ENCODE results near the gene C11orf91. TPM values are rescaled to one million over a fixed set of nuclear protein-coding genes. Genes with fewer than 3 reads are reported as not detected.
"Not testable (repeated sequence)": the region's sequence is repeated elsewhere in the genome, so short reads cannot be mapped to it uniquely, and the experiment has no call there.

C11orf91 gene
- total RNA-seq, 2 experiments from 2014 or later: not detected

DNA sequence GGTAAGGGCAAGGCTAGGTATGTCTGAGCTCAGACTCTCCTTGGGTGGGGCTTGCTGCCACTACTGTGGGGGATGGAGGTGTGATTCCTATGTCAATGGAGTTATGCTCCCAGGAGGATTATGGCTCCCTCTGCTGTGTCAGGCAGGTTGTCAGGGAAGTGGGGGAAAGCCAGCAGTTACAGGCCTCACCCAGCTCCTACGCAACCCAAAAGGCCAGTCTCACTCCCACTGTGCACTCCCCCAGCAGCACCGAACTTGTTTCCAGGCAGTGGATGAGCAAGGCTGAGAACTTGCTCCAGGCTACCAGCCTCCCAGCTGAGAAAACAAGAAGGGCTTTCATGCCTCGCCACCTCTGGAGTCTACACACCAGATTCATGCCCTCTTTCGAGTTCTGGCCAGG lies 18.2 kb downstream of the C11orf91 start:
- Mint-ChIP-seq H3K27ac (no peak overlapping the region), H3K36me3 (no peaks in the 10 kb centered on the region), H3K27me3 (peaks cover 60% of the 10 kb centered on the region), H3K4me3 (no peak overlapping the region), H3K4me1 (ENCODE audit: low read depth) (peaks cover 3% of the 10 kb centered on the region), H3K9me3 (peaks cover 10% of the 10 kb centered on the region)
- DNase-seq: no peak
- ChIA-PET POLR2A (no interaction called here), CTCF (no interaction called here)
- intact Hi-C loops (cut with micrococcal nuclease): no loop called here

GRCh38 chr11:33682019-33682418 lies 18.6 kb downstream of the C11orf91 start:
- no peak overlapping the region for H3K4me3 Mint-ChIP-seq
- intact Hi-C loops (cut with micrococcal nuclease): no loop called here
- ChIA-PET POLR2A (no interaction called here), CTCF (no interaction called here)
- peaks cover 8% of the 10 kb centered on the region for H3K9me3 Mint-ChIP-seq
- H3K27me3 Mint-ChIP-seq: peaks cover 60% of the 10 kb centered on the region
- no peak overlapping the region for H3K27ac Mint-ChIP-seq
- H3K4me1 Mint-ChIP-seq (ENCODE audit: low read depth): no peaks in the 10 kb centered on the region
- H3K36me3 Mint-ChIP-seq: no peaks in the 10 kb centered on the region
- DNase-seq: no peak

GRCh38 chr11:33678616-33679015 lies 22.0 kb downstream of the C11orf91 start:
- POLR2A ChIA-PET; H3K4me1 Mint-ChIP-seq (ENCODE audit: low read depth); intact Hi-C loops (cut with micrococcal nuclease); DNase-seq; H3K4me3 Mint-ChIP-seq; H3K36me3 Mint-ChIP-seq; H3K27ac Mint-ChIP-seq; H3K9me3 Mint-ChIP-seq; CTCF ChIA-PET: not testable (repeated sequence)
- H3K27me3 Mint-ChIP-seq: peaks cover 43% of the 10 kb centered on the region

DNA sequence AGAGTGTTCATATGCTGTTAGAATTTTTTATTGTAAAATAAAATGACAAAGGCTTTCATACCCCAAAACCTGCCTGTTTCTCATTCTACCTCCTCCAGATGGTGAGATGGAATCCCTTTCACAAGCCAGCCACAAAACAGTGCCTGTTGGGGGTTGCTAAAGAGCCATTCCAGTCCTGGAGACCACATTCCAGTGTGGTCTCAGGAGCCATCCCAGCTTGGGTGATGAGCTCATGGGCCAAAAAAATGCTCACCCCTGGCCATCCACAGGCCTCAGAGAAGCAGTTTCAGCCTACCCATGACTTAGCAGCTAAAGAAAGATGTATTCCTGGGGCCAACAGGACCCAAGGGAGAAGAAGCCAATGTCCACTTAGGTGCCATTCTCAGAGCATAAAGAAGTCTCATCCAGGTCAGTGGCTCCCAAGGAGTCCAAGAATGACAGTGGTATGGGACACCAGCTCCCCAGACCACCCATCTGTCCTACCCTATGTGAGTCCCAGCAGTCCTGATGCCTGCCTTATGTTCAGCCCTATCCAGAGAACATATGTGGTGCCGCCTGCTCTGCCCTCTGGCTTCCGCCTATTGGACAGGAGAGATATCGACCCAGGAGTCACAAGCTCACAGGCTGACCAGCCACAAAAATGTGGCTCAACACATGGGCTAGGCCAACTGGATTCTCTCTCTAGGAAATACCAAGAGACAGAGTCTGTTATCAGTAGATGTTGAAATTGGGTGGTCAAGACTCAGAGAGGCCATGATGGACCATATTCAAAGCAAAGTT lies 26.4 kb downstream of the C11orf91 start:
- no peaks in the 10 kb centered on the region for H3K36me3 Mint-ChIP-seq
- peaks cover 13% of the 10 kb centered on the region for H3K27me3 Mint-ChIP-seq
- ChIA-PET CTCF (interaction anchor here (0.6 kb wide), 1 partner anchor 10 kb away, joined by 3 read pairs; no protein-coding TSS in a partner anchor), POLR2A (no interaction called here)
- DNase-seq: no peak
- peaks cover 9% of the 10 kb centered on the region for H3K4me1 Mint-ChIP-seq (ENCODE audit: low read depth)
- intact Hi-C loops (cut with micrococcal nuclease): no loop called here
- peaks cover 8% of the 10 kb centered on the region for H3K9me3 Mint-ChIP-seq
- H3K4me3 Mint-ChIP-seq: no peak overlapping the region
- H3K27ac Mint-ChIP-seq: no peak overlapping the region

- H3K9me3 Mint-ChIP-seq: no peaks in the 10 kb centered on the region
- POLR2A ChIA-PET: no interaction called here
- H3K36me3 Mint-ChIP-seq: no peaks in the 10 kb centered on the region
- H3K27ac Mint-ChIP-seq: no peak overlapping the region
- intact Hi-C loops (cut with micrococcal nuclease): no loop called here
- CTCF ChIA-PET: no interaction called here
- H3K4me3 Mint-ChIP-seq: no peak overlapping the region
- H3K4me1 Mint-ChIP-seq (ENCODE audit: low read depth): peaks cover 9% of the 10 kb centered on the region
- peaks cover 6% of the 10 kb centered on the region for H3K27me3 Mint-ChIP-seq
- no peak for DNase-seq
Observed at GRCh38 chr11:33672273-33672672, 28.4 kb downstream of the C11orf91 start.

DNA sequence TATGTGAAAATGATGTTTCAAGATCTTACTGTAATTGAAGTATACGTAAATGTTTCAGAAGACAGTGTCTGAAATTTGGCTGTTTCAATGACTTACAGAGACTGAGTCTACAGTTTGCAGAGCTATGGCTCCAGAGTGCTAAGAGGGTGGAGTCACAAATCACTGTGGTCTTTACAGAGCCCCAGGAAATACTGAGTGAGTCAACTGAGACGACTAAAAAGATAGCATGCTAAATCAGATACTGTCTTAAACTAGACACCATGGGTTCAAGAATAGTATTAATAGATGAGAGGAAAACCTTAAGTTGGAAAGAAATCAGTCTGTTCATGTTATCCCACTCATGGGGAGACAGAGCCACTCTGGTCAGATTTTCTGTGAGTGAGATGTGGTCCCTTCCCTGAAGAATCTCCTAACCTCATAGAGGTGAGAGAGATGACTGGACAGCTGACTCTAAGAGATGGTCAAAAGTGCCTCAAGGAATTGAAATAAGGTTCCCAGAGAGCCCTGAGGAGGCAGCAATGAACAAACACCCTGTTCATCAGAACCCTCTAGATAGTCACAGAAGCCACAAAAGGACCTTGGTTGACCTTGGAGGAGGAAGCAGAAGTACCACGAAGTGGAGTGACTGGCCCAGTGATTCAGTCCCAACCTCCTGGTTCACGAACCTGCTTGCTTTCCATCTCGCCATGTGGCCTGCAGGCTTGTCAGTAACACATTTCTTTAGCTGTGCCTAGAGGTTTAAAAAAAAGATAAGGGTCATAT lies 30.2 kb downstream of the C11orf91 start:
- Mint-ChIP-seq H3K4me3 (no peak overlapping the region), H3K4me1 (ENCODE audit: low read depth) (peaks cover 9% of the 10 kb centered on the region), H3K36me3 (no peaks in the 10 kb centered on the region), H3K27me3 (peaks cover 11% of the 10 kb centered on the region), H3K9me3 (no peaks in the 10 kb centered on the region), H3K27ac (peak overlapping the region; percentile 21)
- intact Hi-C loops (cut with micrococcal nuclease): loop anchor here (1.0 kb wide), 1 partner anchor 20 kb away; no protein-coding TSS in a partner anchor
- CTCF ChIA-PET: interaction anchor here (1.6 kb wide), 1 partner anchor 72 kb away, joined by 4 read pairs; no protein-coding TSS in a partner anchor
- peak; percentile 32 for DNase-seq
- POLR2A ChIA-PET: no interaction called here

- intact Hi-C loops (cut with micrococcal nuclease): loop anchor here (1.0 kb wide), 1 partner anchor 21 kb away; no protein-coding TSS in a partner anchor
- Mint-ChIP-seq H3K4me1 (ENCODE audit: low read depth) (peaks cover 9% of the 10 kb centered on the region), H3K4me3 (no peak overlapping the region), H3K36me3 (no peaks in the 10 kb centered on the region), H3K27me3 (peaks cover 11% of the 10 kb centered on the region), H3K27ac (no peak overlapping the region), H3K9me3 (no peaks in the 10 kb centered on the region)
- ChIA-PET POLR2A (no interaction called here), CTCF (interaction anchor here (1.6 kb wide), 1 partner anchor 73 kb away, joined by 4 read pairs; no protein-coding TSS in a partner anchor)
- no peak for DNase-seq
Observed at GRCh38 chr11:33669598-33670249, 30.9 kb downstream of the C11orf91 start.

DNA sequence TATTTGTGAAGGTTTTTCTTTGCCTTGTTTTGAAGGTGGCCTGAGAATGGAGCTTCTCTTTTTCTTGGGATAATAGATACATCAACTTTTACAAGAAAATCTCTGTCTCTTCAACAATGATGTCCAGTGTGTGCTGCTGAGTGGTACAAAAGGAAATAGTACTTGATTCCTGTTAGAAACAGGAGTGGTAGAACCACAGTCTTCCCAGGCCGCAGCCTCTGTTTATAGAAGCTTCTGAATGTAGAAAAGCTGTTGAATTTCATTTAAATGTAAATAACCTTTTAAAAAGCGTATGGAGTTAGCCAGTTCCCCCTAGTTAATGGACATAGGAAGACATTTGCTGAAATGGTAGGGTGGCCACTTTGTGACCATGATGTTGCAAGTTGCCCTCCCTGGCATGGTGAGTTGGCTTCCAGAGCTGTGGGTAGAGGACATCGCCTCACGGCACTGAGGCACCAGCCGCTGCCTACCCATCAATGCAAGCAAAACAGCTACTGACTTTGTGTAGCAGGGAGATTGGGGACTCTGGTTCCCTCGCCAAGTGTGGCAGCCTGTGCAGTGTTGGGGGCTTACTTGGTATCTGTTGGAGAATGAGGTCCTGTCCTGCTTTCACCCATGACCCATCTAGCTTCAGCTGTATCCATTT lies 31.6 kb downstream of the C11orf91 start:
- intact Hi-C loops (cut with micrococcal nuclease): no loop called here
- Mint-ChIP-seq H3K36me3 (no peaks in the 10 kb centered on the region), H3K4me1 (ENCODE audit: low read depth) (peaks cover 9% of the 10 kb centered on the region), H3K27ac (no peak overlapping the region), H3K27me3 (peaks cover 11% of the 10 kb centered on the region), H3K4me3 (no peak overlapping the region), H3K9me3 (no peaks in the 10 kb centered on the region)
- no peak for DNase-seq
- ChIA-PET POLR2A (no interaction called here), CTCF (interaction anchor here (1.6 kb wide), 1 partner anchor 73 kb away, joined by 4 read pairs; no protein-coding TSS in a partner anchor)

DNA sequence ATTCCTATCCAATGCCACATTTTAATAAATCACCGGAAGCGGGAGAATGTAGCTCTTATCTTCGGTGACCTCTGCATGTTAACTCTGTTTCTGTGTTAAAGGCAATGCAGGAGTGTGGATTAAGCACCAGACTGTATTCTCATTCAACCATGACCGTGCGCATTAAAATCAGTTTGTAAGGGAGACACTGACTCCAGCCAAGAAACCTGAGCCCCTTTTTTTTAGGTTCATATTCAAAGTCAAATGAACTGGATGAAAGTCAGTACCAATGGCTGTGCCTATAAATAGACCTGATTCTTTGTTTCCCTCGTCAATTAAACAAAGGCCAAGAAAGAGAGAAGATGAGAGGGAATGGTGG lies 32.2 kb downstream of the C11orf91 start:
- POLR2A ChIA-PET: no interaction called here
- CTCF ChIA-PET: no interaction called here
- H3K4me1 Mint-ChIP-seq (ENCODE audit: low read depth): peaks cover 9% of the 10 kb centered on the region

GRCh38 chr11:33667819-33668467 lies 32.7 kb downstream of the C11orf91 start:
- Mint-ChIP-seq H3K9me3 (no peaks in the 10 kb centered on the region), H3K4me1 (ENCODE audit: low read depth) (peaks cover 9% of the 10 kb centered on the region), H3K4me3 (no peak overlapping the region), H3K36me3 (no peaks in the 10 kb centered on the region), H3K27ac (no peak overlapping the region), H3K27me3 (peaks cover 9% of the 10 kb centered on the region)
- ChIA-PET CTCF (no interaction called here), POLR2A (no interaction called here)
- intact Hi-C loops (cut with micrococcal nuclease): no loop called here
- no peak for DNase-seq

More for the DNA sequence above, 32.2 kb downstream of the C11orf91 start:
- DNase-seq: no peak
- H3K36me3 Mint-ChIP-seq: no peaks in the 10 kb centered on the region
- H3K4me3 Mint-ChIP-seq: no peak overlapping the region
- no peak overlapping the region for H3K27ac Mint-ChIP-seq
- peaks cover 9% of the 10 kb centered on the region for H3K27me3 Mint-ChIP-seq
- no peaks in the 10 kb centered on the region for H3K9me3 Mint-ChIP-seq
- intact Hi-C loops (cut with micrococcal nuclease): no loop called here

DNA sequence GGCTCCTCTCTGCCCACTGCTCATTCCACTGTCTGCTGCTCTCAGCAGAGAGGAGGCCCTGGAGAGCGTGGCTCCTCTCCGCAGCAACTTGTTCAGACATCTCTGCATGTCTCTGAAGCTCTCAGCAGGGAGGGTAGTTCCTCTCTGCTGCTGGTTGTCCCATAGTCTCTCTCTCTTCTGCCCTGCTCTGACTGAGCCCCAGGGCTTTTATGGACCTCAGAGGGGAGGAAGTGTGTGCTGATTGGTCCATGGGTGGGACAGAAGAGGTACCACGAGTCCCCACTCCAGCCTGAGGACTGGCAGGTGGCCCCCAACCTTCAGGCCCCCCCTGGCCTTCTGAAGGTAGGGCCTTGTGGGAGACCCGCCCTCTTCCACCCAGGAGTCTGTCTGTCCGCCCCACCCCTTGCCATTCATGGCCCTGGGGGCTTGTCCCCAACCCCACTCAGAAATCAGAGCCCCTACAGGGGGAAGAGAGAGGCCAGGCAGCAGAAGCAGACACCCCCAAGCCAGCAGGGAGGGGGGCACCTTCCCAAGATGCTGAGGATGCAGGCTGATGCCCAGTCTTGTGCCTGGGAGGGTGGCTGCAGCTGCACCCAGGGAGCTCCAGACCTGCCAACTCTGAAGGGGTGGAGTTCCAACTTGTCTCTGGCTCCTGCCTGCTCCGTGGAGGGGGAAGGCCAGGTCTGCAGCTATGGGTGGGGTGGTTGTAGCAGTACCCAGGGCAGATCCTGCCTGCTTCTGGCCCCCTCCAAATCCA lies 35.1 kb downstream of the C11orf91 start:
- Mint-ChIP-seq H3K27me3 (peaks cover 13% of the 10 kb centered on the region), H3K4me3 (no peak overlapping the region), H3K9me3 (no peaks in the 10 kb centered on the region), H3K36me3 (no peaks in the 10 kb centered on the region), H3K4me1 (ENCODE audit: low read depth) (peaks cover 4% of the 10 kb centered on the region), H3K27ac (no peak overlapping the region)
- no peak for DNase-seq
- ChIA-PET POLR2A (no interaction called here), CTCF (interaction anchor here (1.0 kb wide), 1 partner anchor 77 kb away, joined by 3 read pairs; no protein-coding TSS in a partner anchor)
- intact Hi-C loops (cut with micrococcal nuclease): no loop called here
